MM.1S (cell line): ENCODE data around the gene CFAP251.

Source experiments
- DNase-seq: peaks from one replicate; pipeline ENCODE4 v3.0.0-alpha.2; 2015
- H2AFZ ChIP-seq: fragments of 300-600 bp; sonication (generic); 2 replicates; pipeline ENCODE4 v1.6.0; 2016; ENCODE audit warnings: antibody characterized with exemption, low read length
- H3F3A ChIP-seq: fragments of 300-600 bp; sonication (generic); 2 replicates; pipeline ENCODE4 v1.6.1; 2016; ENCODE audit warnings: mild to moderate bottlenecking, antibody characterized with exemption, low read length, moderate library complexity, mixed read lengths; ENCODE audit not compliant: insufficient read depth
- H3K27ac ChIP-seq: fragments of 300-600 bp; sonication (generic); 2 replicates; pipeline ENCODE4 v1.5.1; 2016; ENCODE audit warnings: mild to moderate bottlenecking, low read length
- H3K27me3 ChIP-seq: fragments of 300-600 bp; sonication (generic); replicated peaks from 2 replicates; pipeline ENCODE4 v1.6.0; 2016; ENCODE audit warnings: low read length; ENCODE audit not compliant: insufficient read depth
- H3K36me3 ChIP-seq: fragments of 300-600 bp; sonication (generic); replicated peaks from 2 replicates; pipeline ENCODE4 v1.6.1; 2016; ENCODE audit warnings: mild to moderate bottlenecking, low read length, mixed read lengths; ENCODE audit not compliant: insufficient read depth
- H3K4me1 ChIP-seq: fragments of 300-600 bp; sonication (generic); 2 replicates; pipeline ENCODE4 v1.6.1; 2016; ENCODE audit warnings: low read length, mixed read lengths
- H3K4me2 ChIP-seq: fragments of 300-600 bp; sonication (generic); 2 replicates; pipeline ENCODE4 v1.6.0; 2016; ENCODE audit warnings: low read depth, low read length
- H3K4me3 ChIP-seq: fragments of 300-600 bp; sonication (generic); 2 replicates; pipeline ENCODE4 v1.5.1; 2016; ENCODE audit warnings: low read length, mixed read lengths
- H3K79me2 ChIP-seq: fragments of 300-600 bp; sonication (generic); 2 replicates; pipeline ENCODE4 v1.6.1; 2016; ENCODE audit warnings: mixed run types, low read length, mixed read lengths
- H3K9ac ChIP-seq: fragments of 300-600 bp; sonication (generic); 2 replicates; pipeline ENCODE4 v1.6.1; 2016; ENCODE audit warnings: low read length, mixed read lengths
- H3K9me2 ChIP-seq: fragments of 300-600 bp; sonication (generic); replicated peaks from 2 replicates; pipeline ENCODE4 v1.6.1; 2016; ENCODE audit warnings: mild to moderate bottlenecking, low read length, mixed read lengths; ENCODE audit not compliant: insufficient read depth
- H3K9me3 ChIP-seq: fragments of 300-600 bp; sonication (generic); replicated peaks from 2 replicates; pipeline ENCODE4 v1.6.1; 2016; ENCODE audit warnings: mild to moderate bottlenecking, low read length, mixed read lengths; ENCODE audit not compliant: insufficient read depth
- H4K20me1 ChIP-seq: fragments of 300-600 bp; sonication (generic); 2 replicates; pipeline ENCODE4 v1.6.1; 2016; ENCODE audit warnings: mild to moderate bottlenecking, low read length, moderate library complexity, mixed read lengths; ENCODE audit not compliant: insufficient read depth
- EZH2 ChIP-seq: fragments of 300-600 bp; sonication (generic); optimal IDR thresholded peaks from 2 replicates; pipeline ENCODE3; 2017; ENCODE audit warnings: low read depth, mild to moderate bottlenecking, antibody characterized with exemption, low read length, mixed read lengths
- EZH2phosphoT487 ChIP-seq: fragments of 300-600 bp; sonication (generic); IDR thresholded peaks from 2 replicates; pipeline ENCODE4 v1.6.1; 2018; ENCODE audit warnings: antibody characterized with exemption, low read length
- TF ChIP-seq, protein P1 (sequence below): fragments of 300-600 bp; sonication (generic); IDR thresholded peaks from 2 replicates; pipeline ENCODE4 v1.5.1; 2016; ENCODE audit warnings: antibody characterized with exemption, low read length, mixed read lengths

The CFAP251 gene

DNA sequence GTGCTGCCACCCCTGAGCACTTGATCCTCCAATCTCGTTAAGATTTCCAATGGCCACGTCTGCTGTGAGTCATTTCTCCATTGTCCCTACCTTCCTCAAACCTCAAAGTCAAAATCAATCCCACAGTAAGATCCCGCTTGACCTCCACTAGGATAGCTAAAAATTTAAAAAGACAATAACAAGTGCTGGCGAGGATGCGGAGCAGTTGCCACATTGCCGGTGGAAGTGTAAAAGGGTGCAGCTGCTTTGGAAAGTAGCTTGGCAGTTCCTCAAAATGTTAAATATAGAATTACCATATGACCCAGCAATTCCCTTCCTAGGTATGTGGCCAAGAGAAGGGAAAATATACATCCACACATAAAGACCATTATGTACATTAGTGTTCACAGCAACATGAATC, 93.8 kb downstream of the CFAP251 start:
- Histone ChIP-seq H3K4me2 (no peak overlapping the region), H3K9me2 (no peaks in the 10 kb centered on the region), H3K27ac (no peak overlapping the region), H4K20me1 (no peaks in the 10 kb centered on the region), H3K27me3 (no peaks in the 10 kb centered on the region), H3K79me2 (no peaks in the 10 kb centered on the region), H3K9me3 (no peaks in the 10 kb centered on the region), H3K4me3 (no peak overlapping the region), H3K4me1 (no peaks in the 10 kb centered on the region), H3K36me3 (no peaks in the 10 kb centered on the region), H3F3A (no peaks in the 10 kb centered on the region), H2AFZ (no peak overlapping the region), H3K9ac (no peak overlapping the region)
- DNase-seq = no peak
- no peak for TF ChIP-seq EZH2
- TF ChIP-seq, protein P1, sequence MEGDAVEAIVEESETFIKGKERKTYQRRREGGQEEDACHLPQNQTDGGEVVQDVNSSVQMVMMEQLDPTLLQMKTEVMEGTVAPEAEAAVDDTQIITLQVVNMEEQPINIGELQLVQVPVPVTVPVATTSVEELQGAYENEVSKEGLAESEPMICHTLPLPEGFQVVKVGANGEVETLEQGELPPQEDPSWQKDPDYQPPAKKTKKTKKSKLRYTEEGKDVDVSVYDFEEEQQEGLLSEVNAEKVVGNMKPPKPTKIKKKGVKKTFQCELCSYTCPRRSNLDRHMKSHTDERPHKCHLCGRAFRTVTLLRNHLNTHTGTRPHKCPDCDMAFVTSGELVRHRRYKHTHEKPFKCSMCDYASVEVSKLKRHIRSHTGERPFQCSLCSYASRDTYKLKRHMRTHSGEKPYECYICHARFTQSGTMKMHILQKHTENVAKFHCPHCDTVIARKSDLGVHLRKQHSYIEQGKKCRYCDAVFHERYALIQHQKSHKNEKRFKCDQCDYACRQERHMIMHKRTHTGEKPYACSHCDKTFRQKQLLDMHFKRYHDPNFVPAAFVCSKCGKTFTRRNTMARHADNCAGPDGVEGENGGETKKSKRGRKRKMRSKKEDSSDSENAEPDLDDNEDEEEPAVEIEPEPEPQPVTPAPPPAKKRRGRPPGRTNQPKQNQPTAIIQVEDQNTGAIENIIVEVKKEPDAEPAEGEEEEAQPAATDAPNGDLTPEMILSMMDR = no peak
- no peak for TF ChIP-seq EZH2phosphoT487

GRCh38 chr12:122013136-122013535, 94.7 kb downstream of the CFAP251 start:
- DNase-seq = no peak
- Histone ChIP-seq H3K79me2 (no peaks in the 10 kb centered on the region), H3K4me1 (no peaks in the 10 kb centered on the region), H3K4me3 (no peak overlapping the region), H3K27me3 (no peaks in the 10 kb centered on the region), H3F3A (no peaks in the 10 kb centered on the region), H3K36me3 (no peaks in the 10 kb centered on the region), H4K20me1 (no peaks in the 10 kb centered on the region), H3K4me2 (no peak overlapping the region), H3K27ac (no peak overlapping the region), H3K9me3 (no peaks in the 10 kb centered on the region), H2AFZ (no peak overlapping the region), H3K9ac (no peak overlapping the region), H3K9me2 (no peaks in the 10 kb centered on the region)
- TF ChIP-seq EZH2 (no peak), EZH2phosphoT487 (no peak)
- TF ChIP-seq, protein P1 = no peak

DNA sequence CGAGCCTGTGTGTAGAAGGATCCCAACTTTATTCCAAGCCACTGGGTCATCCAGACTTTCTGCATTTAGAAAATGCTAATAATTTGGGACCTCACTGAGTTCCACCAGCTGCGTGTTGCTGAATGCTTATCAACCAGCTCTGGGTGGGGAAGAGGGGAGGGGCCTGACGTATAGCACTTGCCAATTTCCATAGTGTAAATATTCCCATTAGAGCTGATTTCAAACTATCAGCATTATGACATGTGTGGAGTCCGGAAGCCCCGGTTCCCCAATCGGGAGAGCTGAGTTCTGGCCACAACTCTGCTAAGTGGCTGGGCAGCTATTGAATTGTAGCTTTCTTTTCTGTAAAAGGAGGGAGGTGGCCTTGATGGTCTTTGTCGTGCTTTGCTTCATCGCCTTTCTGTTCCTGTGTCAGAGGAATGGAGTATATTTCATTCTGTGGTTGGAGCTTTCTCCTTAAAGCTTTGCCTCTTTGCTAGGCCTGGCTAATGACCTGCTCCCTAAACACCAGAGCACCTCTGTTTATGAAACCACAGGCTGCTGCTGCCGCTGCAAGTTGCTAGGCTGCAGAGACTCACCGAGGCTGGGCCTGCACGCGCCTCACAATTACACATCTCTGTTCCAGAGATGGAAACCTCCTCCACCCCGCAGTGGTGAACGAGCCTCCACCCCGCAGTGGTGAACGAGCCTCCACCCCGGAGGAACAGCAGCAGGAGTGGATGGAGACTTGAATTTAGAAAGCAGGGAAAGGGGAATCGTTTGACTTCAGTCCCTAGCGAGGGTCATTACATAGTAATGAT, 95.6 kb downstream of the CFAP251 start:
- Histone ChIP-seq H3K4me3 (no peak overlapping the region), H3K9me3 (no peaks in the 10 kb centered on the region), H3F3A (no peaks in the 10 kb centered on the region), H3K36me3 (no peaks in the 10 kb centered on the region), H4K20me1 (no peaks in the 10 kb centered on the region), H3K79me2 (no peaks in the 10 kb centered on the region), H3K27me3 (no peaks in the 10 kb centered on the region), H2AFZ (no peak overlapping the region), H3K27ac (no peak overlapping the region), H3K4me1 (no peaks in the 10 kb centered on the region), H3K9ac (no peak overlapping the region), H3K9me2 (no peaks in the 10 kb centered on the region), H3K4me2 (no peak overlapping the region)
- DNase-seq = no peak
- TF ChIP-seq, protein P1 = no peak
- no peak for TF ChIP-seq EZH2
- TF ChIP-seq EZH2phosphoT487 = no peak
